GM12872 (cell line): Measurements from ENCODE around the gene TAF1A.

Experiments
- CTCF ChIP-seq: IDR thresholded peaks from 3 replicates; pipeline ENCODE4 v1.5.1; 2011; ENCODE audit warnings: low read depth, mild to moderate bottlenecking, low read length, moderate library complexity; ENCODE audit not compliant: insufficient read depth

Gene TAF1A

GRCh38 chr1:222557148-222557547 is 32.6 kb downstream of the TAF1A start:
- TF ChIP-seq CTCF: no peak

GRCh38 chr1:222555992-222556615 is 33.6 kb downstream of the TAF1A start:
- no peak for TF ChIP-seq CTCF

DNA sequence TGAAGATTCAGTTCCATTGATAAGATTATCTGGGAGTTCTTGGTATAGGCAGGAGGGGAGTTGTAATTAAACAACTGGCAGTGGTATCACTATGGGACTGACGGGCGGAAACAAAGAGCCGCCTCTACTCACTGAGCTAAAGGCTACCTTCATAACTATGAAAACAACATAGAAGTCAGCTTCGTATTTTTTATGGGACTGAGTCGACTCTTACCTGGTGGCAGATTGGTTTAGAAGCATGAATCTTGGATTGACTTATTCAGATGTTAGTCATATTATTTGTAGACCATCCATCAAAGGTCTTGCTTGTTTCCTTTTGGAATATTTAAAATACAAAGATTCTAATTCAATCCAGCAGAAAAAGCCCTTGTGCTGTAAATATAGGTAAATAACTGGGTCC is 35.6 kb downstream of the TAF1A start:
- TF ChIP-seq CTCF: no peak

DNA sequence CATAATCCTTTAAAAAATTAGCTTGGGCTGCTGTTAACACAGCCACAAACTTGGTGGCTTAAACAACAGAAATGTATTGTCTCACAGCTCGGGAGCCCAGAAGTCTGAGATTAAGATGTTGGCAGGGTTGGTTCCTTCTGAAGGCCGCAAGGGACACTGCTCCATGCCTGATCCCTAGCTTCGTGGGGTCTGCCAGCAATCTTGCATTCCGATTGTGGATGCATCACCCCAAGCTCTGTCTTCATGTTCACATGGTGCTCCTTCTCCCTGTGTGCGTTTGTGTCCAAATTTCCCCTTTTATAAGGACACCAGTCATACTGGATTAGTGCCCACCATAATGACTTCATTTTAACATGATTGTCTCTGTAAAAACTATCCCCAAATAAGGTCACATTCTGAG is 36.9 kb downstream of the TAF1A start:
- TF ChIP-seq CTCF: no peak

GRCh38 chr1:222547944-222548671 is 41.6 kb downstream of the TAF1A start, which contains the start of gene HHIPL2:
Gene HHIPL2 (minus strand): TSS chr1:222548104. CDS start chr1:222548044, 60 bp downstream.
- TF ChIP-seq CTCF: no peak

DNA sequence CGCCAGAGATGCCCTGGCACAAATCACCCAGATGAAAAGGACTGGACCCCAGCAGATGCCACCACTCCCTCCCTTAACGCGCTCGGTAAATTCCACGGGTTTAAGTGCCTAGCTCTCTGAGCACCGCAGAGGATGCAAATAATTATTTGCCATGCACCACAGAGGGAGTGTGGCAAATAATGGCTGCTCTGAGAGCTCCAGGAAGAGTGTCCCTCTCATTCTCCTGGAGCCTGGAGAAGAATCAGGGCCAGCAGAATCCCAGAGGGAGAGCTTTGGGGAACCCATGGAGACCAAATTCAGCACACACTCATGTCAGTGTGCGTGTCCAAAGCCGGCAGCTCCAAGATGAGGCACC is 42.5 kb downstream of the TAF1A start:
- TF ChIP-seq CTCF: no peak

- TF ChIP-seq CTCF: no peak
Measured at GRCh38 chr1:222546548-222547259, 43.0 kb downstream of the TAF1A start.
